ENCODE results near the gene CDC42BPB.

Gene CDC42BPB

GRCh38 chr14:103015426-103015825 is 41.9 kb downstream of the CDC42BPB start:
- no peak for DNase-seq

GRCh38 chr14:103014466-103015228 is 42.7 kb downstream of the CDC42BPB start:
- DNase-seq: no peak

- DNase-seq: no peak
These were observed 44.3 kb downstream of the CDC42BPB start for GRCh38 chr14:103013028-103013427.

GRCh38 chr14:103009559-103009958 is 47.8 kb downstream of the CDC42BPB start:
- no peak for DNase-seq

- no peak for DNase-seq
These were observed 48.5 kb downstream of the CDC42BPB start for GRCh38 chr14:103008768-103009357.

GRCh38 chr14:103008126-103008525 is 49.2 kb downstream of the CDC42BPB start:
- no peak for DNase-seq

- DNase-seq: no peak
These were observed 49.8 kb downstream of the CDC42BPB start for GRCh38 chr14:103007555-103007954.

GRCh38 chr14:103006991-103007520 is 50.3 kb downstream of the CDC42BPB start:
- DNase-seq: no peak

- no peak for DNase-seq
These were observed 51.2 kb downstream of the CDC42BPB start for GRCh38 chr14:103006106-103006505.

GRCh38 chr14:103003850-103004249 is 53.5 kb downstream of the CDC42BPB start:
- no peak for DNase-seq

- DNase-seq: no peak
These were observed 54.1 kb downstream of the CDC42BPB start for GRCh38 chr14:103003351-103003615.

- no peak for DNase-seq
These were observed 54.6 kb downstream of the CDC42BPB start for GRCh38 chr14:103002578-103003350.

GRCh38 chr14:103001651-103002396 is 55.5 kb downstream of the CDC42BPB start:
- no peak for DNase-seq

- DNase-seq: no peak
These were observed 56.1 kb downstream of the CDC42BPB start for GRCh38 chr14:103001226-103001625.

GRCh38 chr14:103000291-103000921 is 56.9 kb downstream of the CDC42BPB start:
- no peak for DNase-seq

- DNase-seq: no peak
These were observed 58.0 kb downstream of the CDC42BPB start for GRCh38 chr14:102999227-102999895.

GRCh38 chr14:102998393-102998792 is 59.0 kb downstream of the CDC42BPB start:
- DNase-seq: no peak

- no peak for DNase-seq
These were observed 60.4 kb downstream of the CDC42BPB start for GRCh38 chr14:102996941-102997340.

GRCh38 chr14:102994689-102995088 is 62.7 kb downstream of the CDC42BPB start:
- DNase-seq: no peak

GRCh38 chr14:102993523-102993922 is 63.8 kb downstream of the CDC42BPB start:
- no peak for DNase-seq

GRCh38 chr14:102991376-102991775 is 66.0 kb downstream of the CDC42BPB start:
- DNase-seq: no peak

GRCh38 chr14:102988054-102988453 is 69.3 kb downstream of the CDC42BPB start:
- DNase-seq: no peak

Measured in stimulated activated CD4-positive, alpha-beta T cell treated with anti-CD3 and anti-CD28 coated beads, Interleukin-4, amount 100 ng/mL, for 24 hours (primary cell).